Fibroblast of peridontal ligament (primary cell): ENCODE results near the gene PAQR4.
"Not testable (repeated sequence)": the region's sequence is repeated elsewhere in the genome, so short reads cannot be mapped to it uniquely, and the experiment has no call there.

Experiments used
- DNase-seq: peaks from one replicate; pipeline ENCODE4 v3.0.0-alpha.2; 2010; ENCODE audit errors: extremely low read depth

Gene PAQR4

DNA sequence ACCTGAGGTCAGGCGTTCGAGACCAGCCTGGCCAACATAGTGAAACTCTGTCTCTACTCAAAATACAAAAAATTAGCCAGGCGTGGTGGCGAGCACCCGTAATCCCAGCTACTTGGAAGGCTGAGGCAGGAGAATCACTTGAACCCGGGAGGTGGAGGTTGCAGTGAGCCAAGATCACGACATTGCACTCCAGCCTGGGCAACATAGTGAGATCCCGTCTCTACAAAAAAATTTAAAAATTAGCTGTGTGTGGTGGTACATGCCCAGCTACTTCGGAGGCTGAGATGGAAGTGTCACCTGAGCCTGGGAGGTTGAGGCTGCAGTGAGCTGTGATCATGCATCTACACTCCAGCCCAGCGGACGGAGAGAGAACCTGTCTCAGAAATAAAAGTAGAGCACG, 25.4 kb upstream of the PAQR4 start:
- DNase-seq, result not testable (repeated sequence)

GRCh38 chr16:2946649-2947048, 22.5 kb upstream of the PAQR4 start:
- no peak for DNase-seq

DNA sequence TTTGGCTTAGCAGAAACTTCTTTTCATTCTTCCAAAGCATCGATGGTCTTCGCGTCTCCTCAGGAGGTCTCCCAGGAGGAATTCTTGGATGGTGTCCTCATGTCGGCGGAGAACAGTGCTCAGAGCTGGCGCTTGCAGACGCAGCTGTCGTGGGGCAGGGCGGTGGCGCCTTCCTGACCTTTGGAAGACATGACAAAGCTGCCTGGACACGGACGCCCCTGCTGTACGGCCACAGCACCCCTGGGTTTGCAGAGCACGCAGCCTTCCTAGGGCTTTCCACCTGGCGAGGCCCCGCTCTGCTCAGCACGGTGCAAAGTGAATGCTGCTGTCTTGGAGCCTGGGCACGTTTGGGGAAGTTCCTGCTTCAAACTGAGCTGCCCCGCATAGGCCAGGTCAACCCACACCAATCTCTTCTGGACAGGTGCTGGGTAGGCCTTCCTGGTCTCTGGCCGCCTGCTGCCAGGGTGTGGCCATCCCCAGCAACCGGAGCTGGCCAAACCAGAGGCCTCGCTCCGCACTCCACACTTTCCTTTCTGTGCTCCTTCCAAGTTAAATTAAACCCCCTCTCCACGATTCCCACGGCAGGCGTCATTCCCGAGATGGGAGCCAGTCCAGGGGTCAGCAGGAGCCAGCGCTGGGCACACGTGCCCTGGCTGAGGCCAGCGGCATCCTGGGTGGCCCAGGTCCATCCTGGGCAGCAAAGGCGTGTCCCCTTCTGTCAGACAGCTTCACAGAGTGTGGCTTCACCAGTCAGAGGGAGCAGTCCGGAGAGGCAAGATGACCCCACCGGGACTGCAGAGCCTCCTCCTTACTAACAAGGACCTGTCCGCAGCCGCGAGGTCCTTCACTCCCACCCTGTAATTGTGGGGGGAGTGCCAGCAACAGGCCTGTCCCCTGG, 20.1 kb upstream of the PAQR4 start:
- DNase-seq, result no peak

GRCh38 chr16:2949705-2950352, 19.3 kb upstream of the PAQR4 start:
- no peak for DNase-seq

GRCh38 chr16:2950353-2950724, 18.8 kb upstream of the PAQR4 start:
- no peak for DNase-seq

GRCh38 chr16:2950773-2951172, 18.4 kb upstream of the PAQR4 start:
- DNase-seq, result no peak

GRCh38 chr16:2952679-2953078, 16.5 kb upstream of the PAQR4 start:
- DNase-seq, result no peak

- no peak for DNase-seq
Measured at GRCh38 chr16:2953706-2954627, 15.2 kb upstream of the PAQR4 start.

DNA sequence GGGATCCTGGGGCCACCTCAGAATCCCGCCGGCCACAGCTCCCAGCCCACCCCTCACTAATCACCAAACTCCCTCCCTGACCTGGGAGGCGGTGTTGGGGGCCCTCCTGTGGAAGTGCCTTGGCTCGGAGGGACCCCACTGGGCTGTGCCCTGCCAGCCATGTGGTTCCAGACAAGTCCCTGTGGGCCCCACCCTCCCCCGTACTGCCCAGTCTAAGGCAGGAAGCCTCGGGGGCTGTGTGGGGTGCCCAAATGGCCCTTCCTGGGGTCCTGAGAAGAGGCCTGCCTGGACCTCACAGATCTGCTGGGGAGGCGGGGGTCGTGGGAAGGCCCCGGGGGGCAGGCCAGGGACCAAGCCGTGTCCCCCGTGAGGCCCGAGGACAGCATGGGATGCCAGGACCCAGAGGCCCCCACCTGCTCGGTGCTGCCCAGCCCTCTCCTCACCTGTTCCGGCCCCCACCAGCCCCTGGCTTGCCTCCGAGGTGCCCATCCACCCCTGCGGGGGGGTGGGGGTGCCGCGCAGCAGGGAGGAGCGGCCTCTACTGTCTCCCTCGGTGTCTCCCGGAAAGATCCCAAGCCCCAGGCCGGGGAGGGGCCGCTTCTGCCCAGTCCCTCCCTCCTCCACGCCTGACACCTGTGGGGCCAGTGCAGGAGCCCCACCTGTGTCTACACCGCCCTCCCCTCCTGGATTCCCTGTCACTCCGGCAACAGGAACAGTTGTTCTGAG, 14.3 kb upstream of the PAQR4 start:
- no peak for DNase-seq

DNA sequence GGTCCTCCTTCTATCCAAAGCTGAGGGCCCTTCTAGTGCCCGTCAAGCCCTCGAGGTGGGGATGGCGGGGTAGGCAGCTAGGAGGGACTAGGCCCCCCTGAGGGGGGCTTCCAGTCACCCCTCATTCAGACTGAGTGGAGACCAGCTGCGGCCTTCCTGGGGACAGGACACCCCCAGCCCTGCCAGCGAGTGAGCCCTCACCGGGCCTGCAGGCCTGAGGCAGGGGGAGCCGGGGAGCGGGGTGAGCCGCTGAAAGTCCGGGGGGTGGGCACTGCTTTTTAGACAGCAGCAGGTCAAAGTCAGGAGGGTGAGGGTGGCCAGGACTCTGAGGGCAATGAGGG, 13.7 kb upstream of the PAQR4 start:
- no peak for DNase-seq

DNA sequence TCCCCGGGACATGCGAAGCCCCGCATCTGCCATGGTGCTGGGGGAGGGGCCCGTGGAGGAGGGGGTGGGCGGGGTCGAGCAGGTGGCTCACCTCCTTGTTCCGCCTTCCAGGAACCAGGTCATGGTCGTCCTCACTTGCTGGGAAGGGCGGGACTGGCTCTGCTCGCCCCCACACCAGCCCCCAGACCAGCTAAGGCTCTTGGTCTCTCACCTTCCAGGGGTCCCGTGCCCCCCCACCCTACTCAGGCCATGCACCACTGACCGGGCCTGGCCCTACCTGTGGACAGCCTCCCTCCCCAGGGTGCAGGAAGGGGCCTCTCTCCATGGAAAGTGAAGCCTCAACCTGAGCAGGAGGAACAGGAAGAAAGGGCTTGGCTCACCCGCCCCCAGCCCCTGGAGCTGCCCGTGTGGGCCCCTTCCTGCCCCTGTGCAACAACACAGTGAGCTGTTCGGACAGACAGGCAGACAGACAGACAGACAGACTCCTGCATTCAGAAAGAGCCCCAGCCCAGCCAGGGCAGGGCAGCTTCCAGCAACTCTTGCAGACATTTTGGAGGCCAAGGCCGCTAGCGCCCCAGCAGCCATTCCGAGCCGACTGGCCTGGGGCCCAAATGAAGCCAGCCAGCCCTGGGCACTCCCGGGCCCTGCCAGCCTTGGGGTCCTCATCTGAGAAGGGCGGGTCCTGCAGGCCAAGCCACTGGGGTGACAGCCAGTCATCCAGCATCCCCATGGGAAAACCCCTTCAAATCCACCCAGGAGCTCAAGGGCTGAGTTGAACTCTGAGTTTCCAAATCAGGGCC, 13.2 kb upstream of the PAQR4 start:
- DNase-seq, result no peak

DNA sequence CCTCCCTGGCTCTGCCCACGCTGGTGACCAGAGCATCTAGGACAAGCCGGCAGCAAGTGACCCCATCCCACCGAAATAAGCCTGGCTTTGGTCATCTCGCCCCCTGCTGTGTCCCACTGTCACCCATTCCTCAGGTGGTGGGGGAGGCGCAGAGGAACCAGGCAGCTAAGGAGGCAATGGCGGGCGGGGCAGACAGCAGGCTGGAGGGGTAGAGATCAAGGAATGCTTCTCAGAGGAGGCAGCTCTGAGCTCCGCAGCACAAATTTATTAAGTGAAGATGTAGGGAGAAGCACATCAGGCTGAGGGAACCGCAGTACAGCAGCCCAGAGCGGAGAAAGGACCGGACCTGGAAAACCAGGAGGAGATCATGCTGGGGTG, 12.6 kb upstream of the PAQR4 start:
- no peak for DNase-seq

DNA sequence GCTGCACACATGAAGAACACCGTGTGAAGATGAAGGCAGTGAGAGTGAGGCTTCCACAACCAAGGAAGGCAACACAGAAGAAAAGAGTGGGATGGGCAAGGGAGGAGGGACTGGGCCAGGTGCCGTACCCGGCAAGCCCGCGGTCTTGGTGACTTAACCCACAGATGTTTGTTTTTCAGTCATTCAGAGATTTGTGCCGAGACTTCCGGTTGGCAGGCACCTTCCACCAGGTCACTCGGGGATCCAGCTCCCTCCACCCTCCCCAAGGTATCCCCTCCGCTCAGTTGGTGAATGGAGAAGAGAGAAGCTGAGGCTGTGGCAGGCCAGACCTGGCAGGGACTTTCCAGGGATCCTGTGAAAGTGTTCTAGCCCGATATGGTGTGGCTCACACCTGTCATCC, 9.9 kb upstream of the PAQR4 start:
- DNase-seq, result no peak

- no peak for DNase-seq
Measured at GRCh38 chr16:2960183-2961010, 8.8 kb upstream of the PAQR4 start.

GRCh38 chr16:2962334-2963073, 6.6 kb upstream of the PAQR4 start:
- no peak for DNase-seq

DNA sequence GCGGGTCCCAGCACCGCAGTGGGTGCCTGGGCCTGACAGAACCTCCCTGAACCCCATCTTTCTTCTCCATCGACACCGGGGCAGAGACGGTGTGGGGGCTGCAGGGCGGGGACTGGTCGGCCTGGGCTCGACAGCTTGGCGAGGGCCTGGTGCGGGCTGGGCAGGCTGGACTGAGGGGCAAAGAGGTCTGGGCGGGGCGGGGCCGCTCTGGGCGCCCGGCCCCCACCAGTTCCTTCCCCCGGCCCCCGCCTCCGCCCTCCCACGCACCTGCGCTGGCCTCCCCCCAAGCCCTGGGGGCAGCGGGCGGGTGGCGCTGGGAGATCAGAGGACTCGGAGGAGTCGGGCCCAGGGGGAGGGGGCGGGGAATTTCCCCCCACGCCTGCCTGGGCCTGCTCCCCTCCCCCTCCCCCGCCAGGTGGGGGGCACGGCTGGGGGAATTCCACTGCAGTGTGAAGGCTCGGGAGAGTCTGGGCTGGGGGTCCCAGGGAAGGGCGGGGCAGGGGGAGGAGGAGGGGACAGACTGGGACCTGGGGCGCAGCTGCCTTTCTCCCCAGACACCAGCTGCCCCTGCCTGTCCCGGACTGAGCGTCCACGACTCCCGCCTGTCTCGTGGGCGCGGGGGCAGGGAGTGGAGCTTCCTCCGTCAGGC, 6.0 kb upstream of the PAQR4 start:
- DNase-seq, result no peak

- DNase-seq, result no peak
Measured at GRCh38 chr16:2963723-2964474, 5.2 kb upstream of the PAQR4 start, which contains the start of gene KREMEN2. KREMEN2 (plus strand) TSS chr16:2964275; CDS start chr16:2964521, 246 bp downstream.
